ENCODE measurements around the gene SLC19A1.

SLC19A1 gene

GRCh38 chr21:45545691-45546531, 3.7 kb upstream of the SLC19A1 start:
- DNase-seq: no peak

- no peak for DNase-seq
These were observed 3.0 kb upstream of the SLC19A1 start for GRCh38 chr21:45545236-45545570.

- no peak for DNase-seq
These were observed 2.4 kb upstream of the SLC19A1 start for GRCh38 chr21:45544449-45545235.

GRCh38 chr21:45543710-45544448, 1.6 kb upstream of the SLC19A1 start:
- DNase-seq: no peak

GRCh38 chr21:45543371-45543709, 1.1 kb upstream of the SLC19A1 start:
- peak in 7 of 51 donors; percentile 23 to 55 (median 36) for DNase-seq

- DNase-seq: peak in 3 of 51 donors; percentile 52 to 72 (median 70)
These were observed 579 bp upstream of the SLC19A1 start for GRCh38 chr21:45542667-45543370.

- DNase-seq: peak in 28 of 51 donors; percentile 38 to 79 (median 60)
These were observed 810 bp downstream of the SLC19A1 start for GRCh38 chr21:45541221-45542039.

GRCh38 chr21:45540601-45540970, 1.7 kb downstream of the SLC19A1 start:
- DNase-seq: no peak

- no peak for DNase-seq
These were observed 2.2 kb downstream of the SLC19A1 start for GRCh38 chr21:45539796-45540600.

- no peak for DNase-seq
These were observed 3.0 kb downstream of the SLC19A1 start for GRCh38 chr21:45539046-45539795.

- DNase-seq: no peak
These were observed 3.7 kb downstream of the SLC19A1 start for GRCh38 chr21:45538381-45539045.

- DNase-seq: no peak
These were observed 4.4 kb downstream of the SLC19A1 start for GRCh38 chr21:45537746-45538291.

GRCh38 chr21:45537111-45537745, 5.0 kb downstream of the SLC19A1 start:
- DNase-seq: no peak

GRCh38 chr21:45536301-45537081, 5.7 kb downstream of the SLC19A1 start:
- no peak for DNase-seq

- peak in 11 of 51 donors; percentile 17 to 60 (median 43) for DNase-seq
These were observed 6.7 kb downstream of the SLC19A1 start for GRCh38 chr21:45535341-45536081.
